Stimulated activated CD8-positive, alpha-beta memory T cell treated with anti-CD3 and anti-CD28 coated beads, Interleukin-7, amount 100 ng/mL, for 1 hour (primary cell): Measurements from ENCODE around the gene TRPV4.
A peak's percentile ranks its signal among the peaks of the same experiment; 100 is the strongest.

Experiments used
- DNase-seq, 2 donors: peaks; one replicate each; pipeline ENCODE4 v3.0.0-alpha.2; 2020; ENCODE audit warnings: low read depth in 2 of 2

Gene TRPV4

GRCh38 chr12:109781668-109782325 is 51.4 kb downstream of the TRPV4 start:
- DNase-seq: no peak

GRCh38 chr12:109779382-109779781 is 53.8 kb downstream of the TRPV4 start:
- DNase-seq: no peak

- DNase-seq: no peak
Observed at GRCh38 chr12:109778684-109779083, 54.5 kb downstream of the TRPV4 start.

- DNase-seq: no peak
Observed at GRCh38 chr12:109777544-109777943, 55.7 kb downstream of the TRPV4 start.

GRCh38 chr12:109776624-109777023 is 56.6 kb downstream of the TRPV4 start:
- DNase-seq: no peak

- peak; percentile 39 to 51 for DNase-seq
Observed at GRCh38 chr12:109775172-109775881, 57.9 kb downstream of the TRPV4 start.

GRCh38 chr12:109773384-109774011 is 59.7 kb downstream of the TRPV4 start:
- DNase-seq: no peak

GRCh38 chr12:109772622-109773321 is 60.4 kb downstream of the TRPV4 start:
- DNase-seq: no peak

- no peak for DNase-seq
Observed at GRCh38 chr12:109771746-109772621, 61.2 kb downstream of the TRPV4 start.

GRCh38 chr12:109770861-109771670 is 62.1 kb downstream of the TRPV4 start:
- DNase-seq: no peak

GRCh38 chr12:109770104-109770860 is 62.9 kb downstream of the TRPV4 start:
- no peak for DNase-seq

GRCh38 chr12:109768901-109769670 is 64.1 kb downstream of the TRPV4 start:
- no peak for DNase-seq

GRCh38 chr12:109767991-109768900 is 65.0 kb downstream of the TRPV4 start:
- DNase-seq: no peak

- no peak for DNase-seq
Observed at GRCh38 chr12:109767456-109767855, 65.7 kb downstream of the TRPV4 start.

GRCh38 chr12:109766251-109766778 is 66.9 kb downstream of the TRPV4 start:
- no peak for DNase-seq

- no peak for DNase-seq
Observed at GRCh38 chr12:109765446-109765810, 67.8 kb downstream of the TRPV4 start.

GRCh38 chr12:109764776-109765445 is 68.3 kb downstream of the TRPV4 start:
- no peak for DNase-seq
